Omental fat pad (tissue), 4 donors: Measurements from ENCODE around the gene SLC47A2. TPM values are rescaled to one million over a fixed set of nuclear protein-coding genes. Genes with fewer than 3 reads are reported as not detected.

ENCODE experiments used
- ATAC-seq: fragments of 150-250 bp; one replicate; pipeline ENCODE4 v1.9.1; 2016; ENCODE audit warnings: mild to moderate bottlenecking, moderate library complexity; ENCODE audit not compliant: low FRiP score
- DNase-seq: peaks from one replicate; pipeline ENCODE4 v3.0.0-alpha.2; 2019; ENCODE audit warnings: low spot score
- total RNA-seq, 4 donors: library from RNA; depleted of rRNA; stranded (reverse); fragments of >200 nt; gene quantifications; one replicate each; pipeline ENCODE4 v1.1.0, GENCODE V29; 2016
- TF ChIP-seq, protein P1 (sequence below), 3 donors: fragments of 450-650 bp; IDR thresholded peaks; one replicate each; pipeline ENCODE4 v1.5.1; 2016 to 2017; ENCODE audit warnings: antibody characterized with exemption in 3 of 3, mild to moderate bottlenecking in 3 of 3, moderate library complexity in 2 of 3

Gene SLC47A2
- total RNA-seq, 4 donors from 2014 or later: 0.28 TPM; not detected in 3

DNA sequence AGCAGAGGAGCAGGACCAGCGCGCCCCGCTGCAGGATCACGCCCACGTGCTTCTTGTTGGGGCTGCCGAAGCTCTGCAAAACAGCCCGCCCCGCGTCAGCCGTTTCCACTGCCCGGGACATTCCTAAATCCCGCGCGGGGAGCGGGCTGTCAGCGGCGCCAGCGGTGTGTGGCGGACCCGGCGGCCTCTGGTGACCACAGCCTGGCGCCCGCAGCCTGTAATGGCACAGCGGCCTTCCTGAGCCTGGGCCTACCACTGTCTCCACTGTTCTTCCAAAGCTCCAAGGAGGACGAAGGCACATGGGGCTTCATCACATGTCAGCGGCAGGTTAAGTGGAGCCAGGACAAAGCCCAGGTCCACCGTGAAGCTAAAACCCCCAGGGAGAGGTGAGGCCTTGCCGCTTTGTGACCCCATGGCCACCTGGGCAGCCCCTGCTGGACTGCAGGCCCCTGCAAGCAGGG is 2.5 kb downstream of the SLC47A2 start:
- no peak for DNase-seq
- TF ChIP-seq, protein P1, sequence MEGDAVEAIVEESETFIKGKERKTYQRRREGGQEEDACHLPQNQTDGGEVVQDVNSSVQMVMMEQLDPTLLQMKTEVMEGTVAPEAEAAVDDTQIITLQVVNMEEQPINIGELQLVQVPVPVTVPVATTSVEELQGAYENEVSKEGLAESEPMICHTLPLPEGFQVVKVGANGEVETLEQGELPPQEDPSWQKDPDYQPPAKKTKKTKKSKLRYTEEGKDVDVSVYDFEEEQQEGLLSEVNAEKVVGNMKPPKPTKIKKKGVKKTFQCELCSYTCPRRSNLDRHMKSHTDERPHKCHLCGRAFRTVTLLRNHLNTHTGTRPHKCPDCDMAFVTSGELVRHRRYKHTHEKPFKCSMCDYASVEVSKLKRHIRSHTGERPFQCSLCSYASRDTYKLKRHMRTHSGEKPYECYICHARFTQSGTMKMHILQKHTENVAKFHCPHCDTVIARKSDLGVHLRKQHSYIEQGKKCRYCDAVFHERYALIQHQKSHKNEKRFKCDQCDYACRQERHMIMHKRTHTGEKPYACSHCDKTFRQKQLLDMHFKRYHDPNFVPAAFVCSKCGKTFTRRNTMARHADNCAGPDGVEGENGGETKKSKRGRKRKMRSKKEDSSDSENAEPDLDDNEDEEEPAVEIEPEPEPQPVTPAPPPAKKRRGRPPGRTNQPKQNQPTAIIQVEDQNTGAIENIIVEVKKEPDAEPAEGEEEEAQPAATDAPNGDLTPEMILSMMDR (IDR thresholded peaks at IDR 0.05): no peak
- ATAC-seq: no peak

DNA sequence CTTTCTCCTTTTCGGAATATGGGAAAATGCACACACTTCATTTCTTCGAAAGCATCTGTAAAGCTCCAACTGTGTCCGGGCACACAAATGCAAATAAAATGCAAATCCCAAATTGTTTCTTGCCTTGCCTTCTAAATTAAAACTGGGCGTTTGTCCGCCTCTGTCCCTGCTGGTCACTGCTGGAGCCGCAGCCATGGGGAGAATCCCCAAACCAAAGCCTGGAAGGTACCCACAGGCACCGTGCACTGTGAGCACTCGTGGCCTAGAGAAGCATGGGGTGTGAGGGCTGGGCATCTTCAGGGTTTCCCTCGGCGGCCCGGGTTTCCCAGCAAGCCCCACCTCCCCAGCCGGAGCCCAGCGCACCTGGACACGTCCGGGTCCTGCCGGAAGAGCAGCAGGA is 2.9 kb downstream of the SLC47A2 start:
- no peak for ATAC-seq
- TF ChIP-seq, protein P1 (IDR thresholded peaks at IDR 0.05): no peak
- no peak for DNase-seq

DNA sequence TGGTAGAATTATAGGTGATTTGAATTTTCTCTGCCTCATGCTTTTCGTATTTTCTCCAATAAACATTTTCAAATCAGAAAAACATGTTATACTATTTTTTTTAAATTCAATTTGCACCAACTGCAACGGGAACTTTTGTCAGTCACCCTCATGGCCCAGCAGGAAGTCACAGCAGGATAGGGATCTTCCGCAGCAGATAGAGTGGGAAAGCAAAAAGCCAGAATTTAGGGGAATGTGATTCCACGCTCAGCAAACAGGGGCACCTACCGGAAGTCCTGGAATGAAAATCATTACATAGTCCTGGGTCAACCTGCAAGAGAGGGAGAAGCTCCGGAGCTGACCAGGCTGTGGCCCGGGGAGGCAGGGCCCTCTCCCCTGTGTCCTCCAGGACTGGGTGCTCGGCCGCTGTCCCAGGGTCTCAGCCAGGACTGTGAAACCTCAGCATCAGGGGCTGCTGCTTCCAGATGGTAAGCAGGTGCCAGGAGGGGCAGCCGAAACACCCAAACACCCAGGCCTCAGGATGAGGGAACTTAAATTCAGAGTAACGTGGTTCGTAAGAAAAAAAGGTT is 3.9 kb downstream of the SLC47A2 start:
- no peak for ATAC-seq
- TF ChIP-seq, protein P1 (IDR thresholded peaks at IDR 0.05): no peak
- DNase-seq: no peak

DNA sequence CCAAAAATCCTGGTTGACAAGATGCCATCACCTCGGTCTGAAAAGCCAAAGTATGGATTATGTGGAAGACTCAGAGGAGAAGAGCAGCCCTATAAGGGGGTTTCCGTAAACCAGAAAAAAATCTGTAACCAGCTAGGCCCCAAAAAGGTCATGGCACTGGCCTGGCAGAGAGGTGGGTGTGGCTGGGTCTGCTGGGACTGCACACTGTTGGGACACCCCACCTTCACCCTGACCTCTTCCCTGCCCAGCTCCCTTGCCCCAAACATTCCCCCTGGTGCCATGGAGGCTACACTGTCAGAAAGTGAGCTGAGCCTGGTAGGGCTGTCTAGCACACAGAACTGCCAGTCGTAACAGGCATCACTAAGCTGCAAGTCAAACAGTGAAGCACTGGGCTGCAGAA is 6.5 kb downstream of the SLC47A2 start:
- ATAC-seq (no peak), DNase-seq (no peak)
- TF ChIP-seq, protein P1 (IDR thresholded peaks at IDR 0.05): no peak

DNA sequence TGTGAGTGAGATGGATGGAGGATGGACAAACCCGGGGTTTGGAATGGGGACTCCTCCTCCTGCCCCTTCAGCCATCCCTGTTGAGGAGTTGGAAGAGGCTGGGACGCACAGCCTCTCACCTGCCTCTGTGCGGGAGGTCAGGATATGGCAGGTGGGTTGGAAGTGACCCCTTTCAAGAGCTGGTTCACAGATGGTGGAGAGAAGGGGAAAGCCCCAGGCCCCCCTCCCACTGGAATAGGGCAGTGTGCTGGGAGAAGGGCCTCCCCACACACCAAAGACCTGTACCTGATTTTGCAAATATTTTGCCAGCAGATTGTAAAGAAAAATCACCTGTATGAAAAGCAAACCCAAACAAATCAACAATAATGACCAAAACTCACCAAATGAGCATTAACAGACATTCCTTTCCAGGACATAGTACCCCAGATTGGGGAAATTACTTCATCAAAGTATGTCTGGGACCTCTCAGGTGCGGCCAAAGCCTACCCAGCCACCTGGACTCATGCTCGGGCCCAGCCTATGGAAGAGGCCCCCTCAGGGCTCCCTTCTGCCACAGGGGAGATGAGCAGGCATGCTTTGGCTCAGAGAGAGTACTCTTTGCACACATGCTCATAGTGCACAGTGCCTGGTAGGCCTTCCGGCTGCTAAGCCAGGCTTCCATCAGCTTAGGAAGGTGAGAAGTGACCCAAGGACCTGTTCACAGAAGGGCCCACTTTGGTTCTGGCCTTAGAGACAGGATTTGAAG is 7.8 kb downstream of the SLC47A2 start:
- DNase-seq (no peak), ATAC-seq (no peak)
- TF ChIP-seq, protein P1 (IDR thresholded peaks at IDR 0.05): no peak

DNA sequence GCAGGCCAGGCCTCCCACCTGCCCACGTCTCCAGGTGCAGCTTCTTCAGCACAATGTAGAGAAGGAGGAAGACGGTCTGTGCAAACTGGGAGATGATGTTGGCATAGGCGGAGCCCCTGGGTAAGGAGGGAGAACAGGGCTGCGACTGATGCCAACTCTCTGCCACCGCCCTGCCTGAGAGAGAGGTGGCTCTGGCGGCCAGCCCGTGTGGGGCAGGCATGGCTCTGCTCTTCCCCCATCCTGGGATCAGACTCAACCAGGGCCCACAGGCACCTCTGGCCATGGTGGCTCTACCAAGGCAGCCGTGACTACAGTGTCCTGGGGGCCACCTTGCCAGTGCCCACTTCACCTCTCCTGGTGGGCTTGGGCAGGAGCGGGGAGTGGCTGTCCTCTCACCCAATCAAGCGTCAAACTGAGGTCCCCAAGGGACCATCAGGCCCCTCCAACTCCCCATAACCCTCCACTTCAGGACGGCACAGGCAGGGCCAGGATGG is 8.6 kb downstream of the SLC47A2 start:
- DNase-seq: no peak
- TF ChIP-seq, protein P1 (IDR thresholded peaks at IDR 0.05): no peak
- no peak for ATAC-seq
